PC-3 (cell line): ENCODE results near the gene SMG9. TPM values are rescaled to one million over a fixed set of nuclear protein-coding genes. Genes with fewer than 3 reads are reported as not detected.
A peak's percentile ranks its signal among the peaks of the same experiment; 100 is the strongest.
"Not testable (repeated sequence)": the region's sequence is repeated elsewhere in the genome, so short reads cannot be mapped to it uniquely, and the experiment has no call there.

Source experiments
- ATAC-seq: fragments of 200-7000 bp; cut with Tn5 transposase; 2 replicates; pipeline ENCODE4 v1.9.1; 2020; ENCODE audit warnings: mild to moderate bottlenecking, moderate library complexity
- BruUV-seq: library from RNA; stranded (reverse); fragments of 400-500 nt; replicated peaks from 2 replicates; lab custom pipeline; 2021; lab: Mats Ljungman, UMichigan
- CTCF ChIA-PET: fragments of 300-600 bp; sonication (Branson Sonifier 250); formaldehyde crosslinking; loops from one replicate; lab custom pipeline; 2022; ENCODE audit warnings: antibody characterized with exemption; lab: Charles Lee
- POLR2A ChIA-PET: fragments of 300-600 bp; sonication (Branson Sonifier 250); formaldehyde crosslinking; loops from one replicate; lab custom pipeline; 2022; ENCODE audit warnings: antibody characterized with exemption; ENCODE audit not compliant: unreplicated experiment; lab: Charles Lee
- DNase-seq: peaks from one replicate; pipeline ENCODE4 v3.0.0-alpha.2; 2015
- H2AFZ ChIP-seq: fragments of 300-600 bp; sonication (generic); 2 replicates; pipeline ENCODE4 v1.6.0; 2016; ENCODE audit warnings: antibody characterized with exemption, low read length
- H3F3A ChIP-seq: fragments of 300-600 bp; sonication (generic); one replicate; pipeline ENCODE4 v1.6.0; 2017; ENCODE audit warnings: antibody characterized with exemption, low read length, control low read depth, mild to moderate bottlenecking; ENCODE audit not compliant: unreplicated experiment
- H3K27ac ChIP-seq: fragments of 300-600 bp; sonication (generic); 2 replicates; pipeline ENCODE4 v1.5.1; 2016; ENCODE audit warnings: mild to moderate bottlenecking, low read length
- H3K27me3 ChIP-seq: fragments of 300-600 bp; sonication (generic); 2 replicates; pipeline ENCODE4 v1.6.1; 2016; ENCODE audit warnings: low read length, mixed read lengths
- H3K36me3 ChIP-seq: fragments of 300-600 bp; sonication (generic); 2 replicates; pipeline ENCODE4 v1.6.1; 2016; ENCODE audit warnings: low read depth, mixed run types, low read length, mixed read lengths
- H3K4me1 ChIP-seq: fragments of 300-600 bp; sonication (generic); 2 replicates; pipeline ENCODE4 v1.5.1; 2016; ENCODE audit warnings: low read length; ENCODE audit not compliant: insufficient read depth
- H3K4me2 ChIP-seq: fragments of 300-600 bp; sonication (generic); 2 replicates; pipeline ENCODE4 v1.6.0; 2016; ENCODE audit warnings: low read length
- H3K4me3 ChIP-seq: fragments of 300-600 bp; sonication (generic); 2 replicates; pipeline ENCODE4 v1.5.1; 2016; ENCODE audit warnings: mild to moderate bottlenecking, low read length, mixed read lengths
- H3K79me2 ChIP-seq: fragments of 300-600 bp; sonication (generic); 2 replicates; pipeline ENCODE4 v1.6.1; 2017; ENCODE audit warnings: low read length, mixed read lengths
- H3K9ac ChIP-seq: fragments of 300-600 bp; sonication (generic); 2 replicates; pipeline ENCODE4 v1.6.0; 2016; ENCODE audit warnings: mild to moderate bottlenecking, low read length
- H3K9me2 ChIP-seq: fragments of 300-600 bp; sonication (generic); replicated peaks from 2 replicates; pipeline ENCODE4 v1.6.1; 2016; ENCODE audit warnings: mixed run types, low read length, mixed read lengths
- H3K9me3 ChIP-seq: fragments of 300-600 bp; sonication (generic); 2 replicates; pipeline ENCODE4 v1.6.1; 2016; ENCODE audit warnings: low read length, mixed read lengths
- H4K20me1 ChIP-seq: fragments of 300-600 bp; sonication (generic); 2 replicates; pipeline ENCODE4 v1.6.1; 2016; ENCODE audit warnings: low read length, mixed read lengths
- EZH2 ChIP-seq: fragments of 300-600 bp; sonication (generic); IDR thresholded peaks from one replicate; pipeline ENCODE4 v1.6.1; 2017; ENCODE audit warnings: antibody characterized with exemption, mild to moderate bottlenecking, low read length; ENCODE audit not compliant: unreplicated experiment
- EZH2phosphoT487 ChIP-seq: fragments of 300-600 bp; sonication (generic); IDR thresholded peaks from 2 replicates; pipeline ENCODE4 v1.6.1; 2018; ENCODE audit warnings: mild to moderate bottlenecking, antibody characterized with exemption, low read length, borderline replicate concordance
- intact Hi-C: fragments of 100-400 bp; cut with micrococcal nuclease; formaldehyde crosslinking; loops from 2 replicates; pipeline ENCODE4 v1.9.0; 2023
- total RNA-seq: library from RNA; depleted of rRNA; stranded (reverse); fragments of >200 nt; gene quantifications from 2 replicates; pipeline ENCODE4 v1.2.3, GENCODE V29; 2014
- TF ChIP-seq, protein P1 (sequence below): fragments of 300-600 bp; sonication (generic); conservative IDR thresholded peaks from 2 replicates; pipeline ENCODE4 v1.5.1; 2017; ENCODE audit warnings: antibody characterized with exemption, low read depth, mild to moderate bottlenecking, low read length

Gene SMG9
- total RNA-seq, 1 experiment from 2014 or later = 48.8 TPM

DNA sequence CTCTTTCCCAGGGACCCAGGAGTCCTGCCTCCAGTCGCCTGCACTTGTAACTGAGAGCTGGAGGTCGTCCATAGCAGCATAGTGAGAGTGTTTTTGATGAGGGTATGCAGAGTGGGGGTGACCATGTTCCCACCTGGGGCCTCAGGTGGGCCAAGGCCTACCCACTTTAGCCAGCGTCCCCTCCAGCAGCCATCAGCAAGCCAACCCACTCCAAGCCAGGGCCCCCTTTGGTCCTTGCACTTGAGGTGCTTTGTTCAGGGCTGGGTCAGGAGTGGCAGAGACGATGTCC is 11.9 kb upstream of the SMG9 start:
- TF ChIP-seq EZH2phosphoT487 (no peak), EZH2 (no peak)
- TF ChIP-seq, protein P1, sequence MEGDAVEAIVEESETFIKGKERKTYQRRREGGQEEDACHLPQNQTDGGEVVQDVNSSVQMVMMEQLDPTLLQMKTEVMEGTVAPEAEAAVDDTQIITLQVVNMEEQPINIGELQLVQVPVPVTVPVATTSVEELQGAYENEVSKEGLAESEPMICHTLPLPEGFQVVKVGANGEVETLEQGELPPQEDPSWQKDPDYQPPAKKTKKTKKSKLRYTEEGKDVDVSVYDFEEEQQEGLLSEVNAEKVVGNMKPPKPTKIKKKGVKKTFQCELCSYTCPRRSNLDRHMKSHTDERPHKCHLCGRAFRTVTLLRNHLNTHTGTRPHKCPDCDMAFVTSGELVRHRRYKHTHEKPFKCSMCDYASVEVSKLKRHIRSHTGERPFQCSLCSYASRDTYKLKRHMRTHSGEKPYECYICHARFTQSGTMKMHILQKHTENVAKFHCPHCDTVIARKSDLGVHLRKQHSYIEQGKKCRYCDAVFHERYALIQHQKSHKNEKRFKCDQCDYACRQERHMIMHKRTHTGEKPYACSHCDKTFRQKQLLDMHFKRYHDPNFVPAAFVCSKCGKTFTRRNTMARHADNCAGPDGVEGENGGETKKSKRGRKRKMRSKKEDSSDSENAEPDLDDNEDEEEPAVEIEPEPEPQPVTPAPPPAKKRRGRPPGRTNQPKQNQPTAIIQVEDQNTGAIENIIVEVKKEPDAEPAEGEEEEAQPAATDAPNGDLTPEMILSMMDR = no peak; the same call in 1 of the 2 replicates
- H3K9ac ChIP-seq = no peak overlapping the region
- ChIA-PET POLR2A (no interaction called here), CTCF (no interaction called here)
- peaks cover 19% of the 10 kb centered on the region for H3K36me3 ChIP-seq
- no peak overlapping the region for H2AFZ ChIP-seq
- DNase-seq = no peak
- peaks cover 48% of the 10 kb centered on the region for H3K4me1 ChIP-seq
- H3K4me3 ChIP-seq = no peak overlapping the region
- H3K4me2 ChIP-seq = no peak overlapping the region
- no peaks in the 10 kb centered on the region for H3K9me2 ChIP-seq
- no peaks in the 10 kb centered on the region for H4K20me1 ChIP-seq
- no peaks in the 10 kb centered on the region for H3K27me3 ChIP-seq
- ATAC-seq = no peak
- peak overlapping the region; percentile 92; the same call in 1 of the 2 replicates for H3K27ac ChIP-seq
- H3F3A ChIP-seq = peaks cover 3% of the 10 kb centered on the region
- BruUV-seq = TSS peak; percentile 17
- intact Hi-C loops = no loop called here
- H3K79me2 ChIP-seq = no peaks in the 10 kb centered on the region
- H3K9me3 ChIP-seq = no peaks in the 10 kb centered on the region

DNA sequence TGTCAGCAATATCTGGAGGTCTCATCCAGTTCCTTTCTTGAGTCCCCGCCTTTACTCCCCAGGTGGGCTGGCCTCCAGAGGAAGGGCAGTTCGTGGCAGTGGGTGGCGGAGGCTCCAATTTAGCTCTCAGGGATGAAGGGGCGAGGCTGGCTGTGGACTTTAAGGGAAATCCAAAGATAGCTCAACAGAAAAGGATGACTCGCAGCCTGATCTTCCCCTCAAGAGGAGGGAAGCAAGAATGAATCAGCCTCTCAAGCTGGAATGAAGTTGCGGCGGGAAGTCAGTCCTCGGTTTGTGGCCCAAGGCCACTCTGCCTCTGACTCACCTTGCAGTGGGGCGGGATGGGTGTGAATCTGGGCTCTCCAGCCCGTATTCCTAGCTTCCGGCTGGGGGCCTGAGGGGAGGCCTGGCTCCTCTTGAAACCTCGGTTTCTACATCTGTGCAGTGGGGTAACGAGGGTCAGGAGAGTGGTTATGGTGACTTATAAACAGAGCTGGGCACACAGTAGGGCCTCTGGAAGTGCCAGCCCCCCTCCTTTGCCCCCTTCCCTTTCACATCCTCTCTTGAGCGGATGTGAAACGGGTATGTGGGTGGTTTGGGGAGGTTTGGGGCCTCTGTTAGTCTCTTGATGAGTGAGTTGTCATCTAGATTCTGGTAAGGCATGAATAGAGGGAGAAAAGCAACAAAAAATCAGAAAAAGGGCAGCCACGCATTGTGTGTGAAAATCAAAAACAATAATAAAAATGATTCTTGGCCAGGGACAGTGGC is 10.5 kb upstream of the SMG9 start:
- TF ChIP-seq EZH2phosphoT487 = no peak
- TF ChIP-seq, protein P1 = no peak
- no peak for TF ChIP-seq EZH2
- Histone ChIP-seq H3K9me2 (no peaks in the 10 kb centered on the region), H3K36me3 (peaks cover 15% of the 10 kb centered on the region), H4K20me1 (no peaks in the 10 kb centered on the region), H3K9ac (peak overlapping the region; percentile 57), H3K27ac (peak overlapping the region; percentile 92), H3K9me3 (no peaks in the 10 kb centered on the region), H3K4me2 (peak overlapping the region; percentile 62), H3K4me3 (no peak overlapping the region), H3K4me1 (peaks cover 48% of the 10 kb centered on the region), H3K79me2 (no peaks in the 10 kb centered on the region), H3F3A (peaks cover 3% of the 10 kb centered on the region), H3K27me3 (no peaks in the 10 kb centered on the region), H2AFZ (no peak overlapping the region)
- DNase-seq (peak; percentile 96), ATAC-seq (peak; percentile 64)
- intact Hi-C loops = loop anchor here (1.0 to 2.0 kb wide), 2 partner anchors 12 to 20 kb away; no protein-coding TSS in a partner anchor
- BruUV-seq = TSS peak; percentile 47
- CTCF ChIA-PET = interaction anchor here (1.2 to 1.4 kb wide), 3 partner anchors 16 to 44 kb away, joined by 4 to 10 read pairs (median 5); no protein-coding TSS in a partner anchor
- POLR2A ChIA-PET = interaction anchor here (0.6 to 1.5 kb wide), 3 partner anchors 16 to 97 kb away, joined by 3 to 4 read pairs (median 4); partner anchors contain the start of gene KCNN4

DNA sequence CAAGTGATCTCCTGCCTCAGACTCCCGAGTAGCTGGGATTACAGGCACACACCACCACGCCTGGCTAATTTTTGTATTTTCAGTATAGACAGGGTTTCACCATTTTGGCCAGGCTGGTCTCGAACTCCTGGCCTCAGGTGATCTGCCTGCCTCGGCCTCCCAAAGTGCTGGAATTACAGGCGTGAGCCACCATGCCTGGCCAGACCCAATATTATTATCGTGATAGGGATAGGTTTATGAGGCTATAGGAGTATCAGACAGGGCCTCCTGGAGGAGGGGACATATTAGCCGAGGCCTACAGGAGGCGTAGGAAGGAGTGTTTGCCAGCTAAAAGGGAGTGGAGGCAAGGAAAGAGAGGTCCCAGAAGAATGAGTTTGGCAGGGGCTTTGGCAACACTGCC is 9.9 kb upstream of the SMG9 start:
- ChIA-PET CTCF (interaction anchor here (1.2 to 1.4 kb wide), 3 partner anchors 17 to 45 kb away, joined by 4 to 10 read pairs (median 5); no protein-coding TSS in a partner anchor), POLR2A (interaction anchor here (0.6 to 1.5 kb wide), 3 partner anchors 16 to 96 kb away, joined by 3 to 4 read pairs (median 4); partner anchors contain the start of gene KCNN4)
- Histone ChIP-seq H3K27ac (peak overlapping the region; percentile 92), H3K4me2 (peak overlapping the region; percentile 62), H3K36me3 (peaks cover 15% of the 10 kb centered on the region), H3K9ac (peak overlapping the region; percentile 49), H3K4me1 (peaks cover 50% of the 10 kb centered on the region)
- TSS peak; percentile 43 for BruUV-seq
- not testable (repeated sequence) for H2AFZ ChIP-seq, H4K20me1 ChIP-seq, H3F3A ChIP-seq, H3K27me3 ChIP-seq, H3K4me3 ChIP-seq, DNase-seq, H3K9me2 ChIP-seq, H3K79me2 ChIP-seq, H3K9me3 ChIP-seq
- peak; percentile 2; the same call in 1 of the 2 replicates for ATAC-seq
- intact Hi-C loops = loop anchor here (1.0 to 2.0 kb wide), 2 partner anchors 11 to 20 kb away; no protein-coding TSS in a partner anchor
